Natural killer cell (primary cell): Measurements from ENCODE around the gene JAK3. TPM values are rescaled to one million over a fixed set of nuclear protein-coding genes. Genes with fewer than 3 reads are reported as not detected.

Experiments used
- ATAC-seq, 3 donors: fragments of 150-1000 bp in 2 of 3; fragments of 200-7000 bp in 1 of 3; cut with Tn5 transposase; 1 replicate in 1 of 3; 2 replicates in 2 of 3; pipeline ENCODE4 v1.10.0; 2021; ENCODE audit warnings: mild to moderate bottlenecking in 2 of 3, moderate library complexity in 2 of 3
- DNase-seq, 2 donors: peaks; one replicate each; pipeline versions ENCODE4 v3.0.0 to v3.0.0-alpha.2; 2013 to 2021; ENCODE audit warnings: mixed read lengths in 1 of 2
- H3K27ac ChIP-seq: one replicate; pipeline ENCODE4 v1.5.1; 2013; ENCODE audit warnings: mild to moderate bottlenecking, low read length
- H3K27me3 ChIP-seq: one replicate; pipeline ENCODE4 v1.6.1; 2013; ENCODE audit warnings: low read length; ENCODE audit not compliant: control insufficient read depth, insufficient read depth
- H3K36me3 ChIP-seq: one replicate; pipeline ENCODE4 v1.6.1; 2013; ENCODE audit warnings: low read length; ENCODE audit not compliant: control insufficient read depth, insufficient read depth
- H3K4me1 ChIP-seq: one replicate; pipeline ENCODE4 v1.6.1; 2013; ENCODE audit warnings: low read length; ENCODE audit not compliant: control insufficient read depth, insufficient read depth
- H3K4me3 ChIP-seq: one replicate; pipeline ENCODE4 v1.5.1; 2013; ENCODE audit warnings: low read length
- H3K9me3 ChIP-seq: one replicate; pipeline ENCODE4 v1.6.1; 2013; ENCODE audit warnings: low read length; ENCODE audit not compliant: control insufficient read depth, insufficient read depth
- H3K27ac Mint-ChIP-seq, 2 donors: one replicate each; pipeline ENCODE4 v1.8.0; 2022; ENCODE audit warnings: mild to moderate bottlenecking in 2 of 2, mixed read lengths in 2 of 2, moderate library complexity in 1 of 2
- H3K27me3 Mint-ChIP-seq, 2 donors: one replicate each; pipeline ENCODE4 v1.8.0; 2022; ENCODE audit warnings: low read depth in 2 of 2, mixed read lengths in 2 of 2
- H3K36me3 Mint-ChIP-seq: one replicate; pipeline ENCODE4 v1.8.0; 2022; ENCODE audit warnings: mixed read lengths
- H3K4me1 Mint-ChIP-seq, 2 donors: one replicate each; pipeline ENCODE4 v1.8.0; 2022; ENCODE audit warnings: mixed read lengths in 2 of 2
- H3K4me3 Mint-ChIP-seq: one replicate; pipeline ENCODE4 v1.8.0; 2022; ENCODE audit warnings: mild to moderate bottlenecking, moderate library complexity, mixed read lengths
- H3K9me3 Mint-ChIP-seq, 2 donors: one replicate each; pipeline ENCODE4 v1.8.0; 2022; ENCODE audit warnings: mixed read lengths in 2 of 2
- CTCF ChIP-seq: fragments of 200-600 bp; IDR thresholded peaks from one replicate; pipeline ENCODE4 v1.8.0; 2022; ENCODE audit warnings: antibody characterized with exemption
- WGBS: methylation state at CpG from one replicate; pipeline ENCODE4 v1.1.7; 2013; ENCODE audit warnings: missing lambda C conversion rate; ENCODE audit not compliant: insufficient coverage; 5-methylcytosine and 5-hydroxymethylcytosine counted together
- intact Hi-C: fragments of 100-400 bp; cut with micrococcal nuclease; formaldehyde crosslinking; loops from one replicate; pipeline ENCODE4 v1.14.2; 2022
- total RNA-seq, 4 donors: library from RNA; stranded (reverse); fragments of 120-200 nt in 1 of 4; gene quantifications; one replicate each; pipeline versions ENCODE4 v1.2.3 to v1.2.4, GENCODE V29; 2013 to 2022

The JAK3 gene
- total RNA-seq, 3 donors from 2014 or later (not counting 1 experiment from before 2014, with no cell fraction given), result 72.1 to 105 (median 96.1) TPM

- peak overlapping the region in 1 of 2 donors; percentile 86 for H3K27ac Mint-ChIP-seq
- TF ChIP-seq CTCF, result no peak
- H3K4me1 Mint-ChIP-seq, result peaks cover 26 to 27% of the 10 kb centered on the region in 2 donors
- DNase-seq (no peak), ATAC-seq (no peak)
- intact Hi-C loops, result no loop called here
- H3K9me3 ChIP-seq, result no peaks in the 10 kb centered on the region
- no peaks in the 10 kb centered on the region for H3K36me3 Mint-ChIP-seq
- H3K27ac ChIP-seq, result peak overlapping the region; percentile 28
- H3K4me3 ChIP-seq, result peak overlapping the region; percentile 68
- H3K4me1 ChIP-seq, result peaks cover 29% of the 10 kb centered on the region
- no peaks in the 10 kb centered on the region for H3K27me3 Mint-ChIP-seq
- WGBS, result 75% methylated on average over 2 of the region's 7 CpGs
- peak overlapping the region; percentile 99 for H3K4me3 Mint-ChIP-seq
- no peaks in the 10 kb centered on the region for H3K27me3 ChIP-seq
- peaks cover 36% of the 10 kb centered on the region for H3K36me3 ChIP-seq
- H3K9me3 Mint-ChIP-seq, result no peaks in the 10 kb centered on the region
These were observed 13.2 kb upstream of the JAK3 start for GRCh38 chr19:17860993-17861360.

GRCh38 chr19:17860331-17860992 lies 12.7 kb upstream of the JAK3 start:
- Mint-ChIP-seq H3K4me1 (peaks cover 27 to 29% of the 10 kb centered on the region in 2 donors), H3K27ac (peak overlapping the region; percentile 86 to 95), H3K9me3 (no peaks in the 10 kb centered on the region), H3K4me3 (peak overlapping the region; percentile 99), H3K36me3 (no peaks in the 10 kb centered on the region), H3K27me3 (no peaks in the 10 kb centered on the region)
- H3K9me3 ChIP-seq, result no peaks in the 10 kb centered on the region
- TF ChIP-seq CTCF, result no peak
- intact Hi-C loops, result no loop called here
- H3K4me1 ChIP-seq, result peaks cover 33% of the 10 kb centered on the region
- 1% methylated on average over 22 of the region's 22 CpGs for WGBS
- no peaks in the 10 kb centered on the region for H3K27me3 ChIP-seq
- peak overlapping the region; percentile 46 for H3K27ac ChIP-seq
- peak overlapping the region; percentile 68 for H3K4me3 ChIP-seq
- DNase-seq, result no peak
- no peak for ATAC-seq
- H3K36me3 ChIP-seq, result peaks cover 34% of the 10 kb centered on the region

- peak within 1 kb of the TSS; percentile 86 to 95 for H3K27ac Mint-ChIP-seq
- H3K4me3 Mint-ChIP-seq, result peak within 1 kb of the TSS; percentile 99
- 0% methylated on average over 80 of the region's 80 CpGs for WGBS
These were observed 11.9 kb upstream of the JAK3 start, which contains the start of gene RPL18A for GRCh38 chr19:17859533-17860330. Gene RPL18A (plus strand): TSS chr19:17859910. CDS start chr19:17859957, 47 bp downstream.

More at GRCh38 chr19:17859533-17860330, 11.9 kb upstream of the JAK3 start, which contains the start of gene RPL18A:
- H3K4me1 ChIP-seq, result peaks cover 37% of the 10 kb centered on the region
- peak within 1 kb of the TSS; percentile 68 for H3K4me3 ChIP-seq
- ATAC-seq, result peak; percentile 93 to 99 (median 95)
- intact Hi-C loops, result loop anchor here (1.0 to 10.0 kb wide), 3 partner anchors 73 to 365 kb away; no protein-coding TSS in a partner anchor
- H3K9me3 ChIP-seq, result no peaks in the 10 kb centered on the region
- H3K9me3 Mint-ChIP-seq, result no peaks in the 10 kb centered on the region
- TF ChIP-seq CTCF, result peak; percentile 75
- peak; percentile 94 to 99 for DNase-seq
- H3K4me1 Mint-ChIP-seq, result peaks cover 30 to 32% of the 10 kb centered on the region in 2 donors
- no peaks in the 10 kb centered on the region for H3K36me3 Mint-ChIP-seq
- H3K36me3 ChIP-seq, result peaks cover 34% of the 10 kb centered on the region
- no peaks in the 10 kb centered on the region for H3K27me3 Mint-ChIP-seq
- peak within 1 kb of the TSS; percentile 46 for H3K27ac ChIP-seq
- H3K27me3 ChIP-seq, result no peaks in the 10 kb centered on the region
